Astrocyte of the spinal cord (primary cell): ENCODE measurements around the gene EPB41L1.
A peak's percentile ranks its signal among the peaks of the same experiment; 100 is the strongest.

Experiments used
- DNase-seq: peaks from one replicate; pipeline ENCODE4 v3.0.0; 2011; ENCODE audit warnings: low read depth, low spot score
- H3K4me3 ChIP-seq: 2 replicates; pipeline ENCODE4 v1.5.1; 2011; ENCODE audit warnings: low read depth, mild to moderate bottlenecking, low read length, moderate library complexity
- CTCF ChIP-seq: IDR thresholded peaks from 2 replicates; pipeline ENCODE4 v1.5.1; 2012; ENCODE audit warnings: low read depth, mild to moderate bottlenecking, low read length, inconsistent platforms
- in situ Hi-C: cut with HindIII; loops from 2 replicates; pipeline ENCODE4 v1.10.0; 2017; ENCODE audit warnings: low sequenced_read_pairs

Gene EPB41L1

GRCh38 chr20:36150489-36150846, 4.1 kb upstream of the EPB41L1 start:
- TF ChIP-seq CTCF = no peak
- in situ Hi-C loops = no loop called here
- no peak for DNase-seq
- H3K4me3 ChIP-seq = no peak overlapping the region

GRCh38 chr20:36150847-36151539, 3.5 kb upstream of the EPB41L1 start:
- no peak for DNase-seq
- in situ Hi-C loops = no loop called here
- H3K4me3 ChIP-seq = no peak overlapping the region
- TF ChIP-seq CTCF = no peak

- DNase-seq = no peak
- in situ Hi-C loops = no loop called here
- no peak overlapping the region for H3K4me3 ChIP-seq
- no peak for TF ChIP-seq CTCF
Measured at GRCh38 chr20:36152261-36152660, 2.3 kb upstream of the EPB41L1 start.

- no peak for DNase-seq
- TF ChIP-seq CTCF = no peak
- in situ Hi-C loops = no loop called here
- no peak overlapping the region for H3K4me3 ChIP-seq
Measured at GRCh38 chr20:36153204-36153603, 1.3 kb upstream of the EPB41L1 start.

GRCh38 chr20:36153736-36154699, 522 bp upstream of the EPB41L1 start:
- no peak for TF ChIP-seq CTCF
- in situ Hi-C loops = no loop called here
- peak; percentile 58 for DNase-seq
- H3K4me3 ChIP-seq = peak overlapping the region; percentile 69

GRCh38 chr20:36155629-36155971, 1.1 kb downstream of the EPB41L1 start:
- no peak for TF ChIP-seq CTCF
- in situ Hi-C loops = no loop called here
- no peak for DNase-seq
- no peak overlapping the region for H3K4me3 ChIP-seq
